GM18498 (cell line): ENCODE data around the gene DYRK1A.
A peak's percentile ranks its signal among the peaks of the same experiment; 100 is the strongest.
"Not testable (repeated sequence)": the region's sequence is repeated elsewhere in the genome, so short reads cannot be mapped to it uniquely, and the experiment has no call there.

Experiments used
- ATAC-seq: cut with Tn5 transposase; IDR thresholded peaks from one replicate; pipeline ENCODE4 v1.9.1; 2021; ENCODE audit warnings: mild to moderate bottlenecking, moderate library complexity; ENCODE audit not compliant: unreplicated experiment

Gene DYRK1A

DNA sequence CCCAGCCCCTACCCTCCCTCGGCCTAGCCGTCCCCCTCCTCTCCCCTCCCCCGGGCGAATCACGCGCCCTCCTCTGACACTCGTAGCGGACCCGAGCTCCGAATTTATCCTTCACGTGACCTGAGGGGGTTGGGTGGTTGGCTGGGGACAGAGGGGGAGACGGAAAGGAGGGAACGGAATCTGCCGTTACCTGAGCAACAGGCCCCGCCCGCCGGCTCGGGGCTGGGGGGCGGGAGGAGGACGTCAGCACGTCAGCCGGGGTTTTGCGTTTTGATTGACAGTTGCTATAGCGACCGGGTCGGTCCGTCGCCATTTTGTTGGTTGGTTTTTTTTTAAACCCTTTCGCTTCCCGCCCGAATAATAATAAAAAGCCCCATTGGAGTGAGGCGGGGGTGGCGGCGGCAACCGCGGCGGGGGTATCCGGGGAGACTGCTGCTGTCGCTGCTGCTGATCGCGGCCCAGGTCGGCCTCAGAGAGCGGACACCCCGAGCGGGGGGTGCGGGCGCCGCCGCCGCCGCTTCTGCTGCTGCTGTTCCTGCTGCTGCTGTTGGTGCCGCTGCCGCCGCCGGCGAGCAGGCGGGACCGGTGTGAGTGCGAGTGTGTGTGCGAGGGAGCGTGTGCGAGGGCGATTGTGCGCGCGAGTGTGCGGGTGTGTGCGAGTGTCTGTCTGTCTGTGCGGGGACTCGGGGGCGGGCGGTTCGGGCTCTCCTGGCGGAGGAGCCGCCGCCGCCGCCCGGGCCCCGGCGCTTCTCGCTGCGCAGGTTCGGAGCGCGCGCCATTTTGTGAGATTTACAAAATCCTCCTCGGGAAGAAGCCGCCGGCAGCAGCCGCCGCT, at the start of gene DYRK1A:
Gene DYRK1A, plus strand, starts transcription at position 292 of the 835 bp plus-strand sequence. CDS start 53,602 bp downstream, outside the sequence.
- ATAC-seq, result peak; percentile 69

DNA sequence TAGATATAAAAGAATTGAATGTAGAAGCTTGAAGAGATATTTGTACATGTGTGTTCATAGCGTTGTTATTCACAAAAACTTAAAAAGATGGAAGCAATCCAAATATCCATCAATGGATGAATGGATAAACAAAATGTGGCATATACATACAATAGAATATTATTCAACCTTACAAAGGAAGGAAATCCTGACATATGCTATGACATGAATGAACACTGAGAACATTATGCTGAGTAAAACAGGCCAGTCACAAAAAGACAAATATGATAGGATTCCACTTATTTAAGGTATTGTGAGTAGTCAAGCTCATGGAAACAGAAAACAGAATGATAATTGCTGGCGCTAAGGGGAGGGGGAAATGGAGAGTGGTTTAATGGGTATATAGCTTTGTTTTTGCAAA, 47.0 kb upstream of the DYRK1A start:
- ATAC-seq, result no peak

DNA sequence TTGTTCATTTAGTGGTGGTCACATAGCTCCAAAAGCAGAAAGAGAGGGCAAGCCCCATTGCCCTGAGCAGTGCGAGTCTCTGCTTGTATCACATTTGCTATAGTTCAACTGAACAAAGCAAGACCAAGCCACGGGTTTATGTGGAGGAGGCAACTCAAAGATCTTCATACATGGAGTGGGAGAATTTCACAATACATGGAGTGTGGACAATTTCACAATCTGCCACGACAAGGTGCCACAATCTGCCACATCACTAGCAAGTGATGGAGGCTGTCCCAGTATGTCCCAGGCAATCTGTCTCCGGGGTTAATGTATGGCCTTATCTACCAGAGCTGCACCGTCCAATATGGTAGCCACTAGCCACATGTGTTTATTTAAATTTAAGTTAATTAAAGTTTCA, 44.5 kb upstream of the DYRK1A start:
- no peak for ATAC-seq

DNA sequence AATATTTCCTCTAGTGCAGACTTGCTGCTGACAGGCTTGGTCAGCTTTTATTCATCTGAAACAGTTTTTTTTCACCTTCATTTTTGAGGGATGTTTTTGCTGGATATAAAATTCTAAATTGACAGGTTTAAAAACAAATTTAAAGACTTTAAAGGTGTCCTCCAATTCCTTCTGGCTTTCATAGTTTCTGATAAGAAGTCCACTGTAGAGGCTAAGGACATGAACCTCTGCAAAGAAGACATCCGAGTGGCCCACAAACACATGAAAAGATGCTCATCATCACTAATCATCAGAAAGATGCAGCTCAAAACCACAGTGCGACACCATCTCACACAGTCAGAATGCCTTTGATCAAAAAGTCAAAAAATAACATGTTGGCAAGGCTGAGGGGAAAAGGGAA, 42.0 kb upstream of the DYRK1A start:
- no peak for ATAC-seq

DNA sequence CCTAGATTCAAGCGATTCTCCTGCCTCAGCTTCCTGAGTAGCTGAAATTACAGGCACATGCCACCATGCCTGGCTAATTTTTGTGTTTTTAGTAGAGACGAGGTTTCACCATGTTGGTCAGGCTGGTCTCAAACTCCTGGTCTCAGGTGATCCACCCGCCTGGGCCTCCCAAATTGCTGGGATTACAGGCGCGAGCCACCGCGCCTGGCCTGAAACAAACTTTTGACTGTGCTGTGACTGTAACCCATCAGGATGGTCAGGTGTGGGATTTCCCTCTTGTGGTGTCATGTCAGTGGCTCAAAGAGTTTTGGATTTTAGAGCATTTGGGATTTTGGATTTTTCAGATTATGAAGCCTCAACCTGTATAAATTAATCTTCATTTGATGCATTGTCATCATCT, 38.4 kb upstream of the DYRK1A start:
- not testable (repeated sequence) for ATAC-seq

DNA sequence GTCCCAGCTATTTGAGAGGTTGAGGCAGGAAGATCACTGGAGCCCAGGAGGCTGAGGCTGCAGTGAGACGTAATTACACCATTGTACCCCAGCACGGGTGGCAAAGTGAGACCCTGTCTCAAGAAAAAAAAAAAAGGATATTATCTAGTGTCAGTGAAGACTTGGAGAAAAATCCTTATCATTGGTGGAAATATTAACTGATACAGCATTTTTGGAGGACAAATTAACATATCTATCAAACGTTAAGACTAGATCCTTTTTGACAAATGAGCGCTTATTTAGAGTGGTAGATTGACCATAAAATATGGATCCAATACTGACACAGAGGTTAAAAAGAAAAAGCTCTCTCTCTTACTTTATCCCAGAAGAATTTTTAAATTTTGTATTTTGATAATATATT, 35.2 kb upstream of the DYRK1A start:
- ATAC-seq, result no peak

DNA sequence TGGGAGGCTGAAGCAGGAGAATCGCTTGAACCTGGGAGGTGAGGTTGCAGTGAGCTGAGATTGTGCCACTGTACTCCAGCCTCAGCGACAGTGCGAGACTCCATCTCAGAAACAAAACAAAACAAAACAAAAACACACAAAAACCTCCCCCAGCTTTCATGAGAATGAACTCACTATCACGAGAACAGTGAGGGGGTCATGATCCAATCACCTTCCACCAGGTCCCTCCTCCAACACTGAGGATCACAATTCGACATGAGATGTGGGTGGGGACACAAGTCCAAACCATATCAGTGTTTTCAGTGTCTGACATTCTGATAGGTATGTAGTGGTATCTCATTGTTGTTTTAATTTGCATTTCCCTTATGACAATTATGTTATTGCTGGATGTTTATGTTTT, 31.5 kb upstream of the DYRK1A start:
- ATAC-seq, result no peak

DNA sequence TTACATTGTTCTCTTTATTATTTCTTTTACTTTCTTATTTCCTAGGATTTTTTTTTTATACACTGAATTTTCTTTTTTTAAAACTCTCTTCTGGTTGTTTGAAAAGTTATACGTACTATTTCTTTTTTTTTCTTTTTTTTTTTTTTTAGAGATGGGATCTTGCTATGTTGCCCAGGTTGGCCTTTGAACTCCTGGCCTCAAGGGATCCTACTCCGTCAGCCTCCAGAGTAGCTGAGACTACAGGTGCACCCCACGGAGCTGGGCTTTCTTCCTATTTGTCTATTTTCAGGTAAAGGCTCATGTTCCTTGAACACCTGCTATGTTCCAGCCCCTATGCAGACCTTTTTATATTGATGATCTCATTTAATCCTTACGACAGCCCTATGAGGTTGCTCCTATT, 29.4 kb upstream of the DYRK1A start:
- ATAC-seq, result no peak

DNA sequence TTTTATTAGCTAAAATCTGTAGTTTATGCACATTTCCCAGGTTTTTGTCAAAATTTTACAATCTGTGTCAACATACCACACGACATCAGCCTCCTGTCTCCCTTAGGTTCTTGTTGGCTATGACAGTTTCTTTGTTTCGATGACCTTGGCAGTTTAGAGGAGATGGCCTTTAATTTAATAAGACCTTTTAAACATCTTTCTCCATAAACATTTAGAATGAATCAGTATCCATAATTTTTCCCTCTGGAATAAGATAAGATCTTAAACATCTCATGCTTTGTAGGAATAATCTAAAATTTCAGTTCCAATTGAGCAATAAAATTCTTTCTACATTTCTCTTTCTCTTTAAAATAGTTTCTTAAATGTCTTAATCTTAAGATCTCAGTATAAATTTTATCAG, 28.7 kb upstream of the DYRK1A start:
- ATAC-seq, result no peak

DNA sequence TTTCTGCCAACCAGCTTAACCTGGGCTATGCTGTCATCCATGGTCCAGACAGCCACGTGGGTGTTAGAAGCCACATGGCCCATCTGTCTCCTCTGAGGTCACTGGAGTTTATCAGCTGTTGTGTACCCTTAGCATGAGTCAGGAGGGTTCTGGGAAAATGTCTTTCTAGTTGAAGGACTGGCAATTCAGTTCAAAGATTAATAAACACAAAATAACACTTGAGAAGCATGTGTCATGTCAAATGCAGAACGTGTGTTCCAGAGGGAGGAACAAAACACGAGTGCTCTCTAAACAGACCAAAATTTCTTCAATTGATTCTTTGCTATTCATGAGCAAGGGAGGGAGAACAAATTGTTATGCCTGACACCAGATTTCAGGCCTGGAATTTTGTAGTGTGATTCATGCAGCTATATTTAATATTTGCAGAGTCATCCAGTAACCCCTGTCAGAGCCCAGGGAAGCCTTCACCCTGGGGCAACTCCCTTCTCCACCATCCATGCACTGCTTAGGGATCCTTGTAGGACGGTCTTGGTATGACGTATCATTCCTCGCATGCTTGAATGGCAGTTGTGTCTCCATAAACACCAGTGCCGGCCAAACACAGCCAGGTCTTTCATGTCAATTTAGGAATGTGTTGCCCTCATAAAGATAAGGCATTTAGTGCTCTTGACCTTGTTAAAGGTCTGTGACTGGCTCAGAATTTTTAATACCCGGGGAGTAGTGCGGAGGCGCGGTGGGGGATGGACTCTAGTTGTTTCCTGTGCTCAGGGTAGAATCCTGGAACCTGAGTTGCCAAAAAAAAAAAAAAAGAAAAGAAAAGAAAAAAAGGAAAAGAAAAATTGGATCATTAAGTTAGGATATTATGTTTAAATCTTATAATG, 27.7 kb upstream of the DYRK1A start:
- ATAC-seq, result no peak

DNA sequence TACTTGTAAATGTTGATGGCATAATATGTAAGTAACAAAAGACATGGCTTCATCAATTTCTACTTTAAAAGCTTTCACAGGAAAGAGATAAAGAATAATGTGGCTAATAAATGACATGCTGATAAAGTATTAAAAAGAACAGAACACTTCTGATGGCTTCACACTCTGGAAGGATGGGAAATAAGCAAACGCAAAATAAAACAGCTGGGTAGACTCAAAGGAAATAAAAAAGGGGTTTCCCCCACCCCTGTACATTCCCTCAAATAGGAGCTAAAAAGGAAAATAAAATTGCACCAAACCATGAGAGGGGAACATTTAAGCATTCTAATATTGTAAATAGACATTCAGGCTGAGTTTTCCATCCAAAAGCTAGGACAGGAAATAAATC, 27.0 kb upstream of the DYRK1A start:
- ATAC-seq, result no peak

DNA sequence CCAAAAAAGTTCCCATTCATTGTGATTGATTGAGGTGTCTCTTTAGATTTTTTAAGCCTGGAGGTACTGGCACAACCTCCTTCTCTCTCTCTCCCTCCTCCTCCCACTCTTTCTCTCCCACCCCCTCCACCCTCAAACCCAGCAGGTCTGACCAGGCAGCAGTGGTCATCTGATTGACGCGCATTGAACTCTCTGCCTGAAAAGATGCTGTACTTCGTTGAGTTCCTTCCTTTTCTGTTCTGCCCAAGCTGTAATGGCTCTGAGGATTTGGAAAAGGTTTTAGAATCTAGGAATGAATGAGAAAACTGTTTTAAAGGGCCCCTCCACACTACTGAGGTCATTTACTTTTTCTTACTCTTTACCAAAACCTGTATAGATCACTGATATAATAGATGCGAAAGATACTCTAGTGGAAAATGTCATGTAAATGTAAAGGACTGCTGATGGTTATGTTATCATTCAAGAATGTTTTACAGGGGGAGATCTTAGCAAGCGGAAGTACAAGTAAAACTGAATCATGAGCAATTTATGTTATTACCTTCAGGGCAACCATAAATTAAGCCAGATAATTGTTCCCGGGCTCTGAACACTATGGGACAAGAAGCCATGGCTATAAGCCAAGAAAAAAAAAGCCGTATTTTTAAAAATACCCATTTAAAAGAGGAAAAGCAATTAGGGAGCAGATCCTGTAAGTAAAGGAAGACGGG, 25.2 kb upstream of the DYRK1A start:
- no peak for ATAC-seq

DNA sequence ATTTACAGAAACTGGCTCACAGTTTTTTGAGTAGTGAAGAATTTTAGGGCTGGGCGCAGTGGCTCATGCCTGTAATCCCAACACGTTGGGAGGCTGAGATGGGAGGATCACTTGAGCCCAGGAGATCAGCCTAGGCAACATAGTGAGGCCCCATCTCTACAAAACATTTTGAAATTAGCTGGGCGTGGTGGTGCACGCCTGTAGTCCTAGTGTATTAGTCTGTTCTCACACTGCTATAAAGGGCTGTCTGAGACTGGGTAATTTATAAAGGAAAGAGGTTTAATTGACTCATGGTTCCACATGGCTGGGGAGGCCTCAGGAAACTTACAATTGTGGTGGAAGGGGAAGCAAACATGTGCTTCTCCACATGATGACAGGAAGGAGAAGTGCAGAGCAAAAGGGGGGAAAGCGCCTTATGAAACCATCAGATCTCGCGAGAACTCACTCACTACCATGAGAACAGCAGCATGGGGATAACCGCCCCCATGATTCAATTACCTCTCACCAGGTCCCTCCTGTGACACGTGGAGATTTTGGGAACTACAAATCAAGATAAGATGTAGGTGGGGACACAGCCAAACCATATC, 24.4 kb upstream of the DYRK1A start:
- no peak for ATAC-seq

DNA sequence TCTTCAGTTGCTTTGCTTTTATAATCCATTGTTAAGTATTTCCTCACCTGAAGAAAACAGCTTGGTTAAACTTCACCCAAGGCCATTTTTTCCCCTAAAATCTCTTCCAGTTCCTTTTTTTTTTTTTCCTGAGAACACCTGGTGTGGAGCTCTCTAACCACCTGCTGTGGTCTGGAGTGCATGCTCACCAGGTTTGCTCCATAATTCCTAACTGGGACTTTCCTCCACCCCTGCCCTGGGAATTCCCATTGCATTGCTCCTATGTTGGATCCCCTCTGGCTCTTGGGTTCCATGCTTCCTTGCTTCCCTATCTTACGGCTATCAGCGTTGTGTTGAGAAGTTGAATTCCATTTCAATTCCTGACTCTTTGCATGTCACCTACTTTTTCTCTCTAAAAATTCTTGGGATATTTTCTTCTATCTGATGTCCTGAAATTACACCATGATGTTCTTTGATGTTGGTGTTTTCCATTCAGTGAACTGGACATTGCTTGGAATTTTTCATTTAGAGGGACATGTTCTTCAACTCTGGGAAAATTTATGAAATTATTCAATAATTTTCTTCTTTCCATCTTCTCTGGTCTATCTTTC, 19.6 kb upstream of the DYRK1A start:
- ATAC-seq, result no peak

DNA sequence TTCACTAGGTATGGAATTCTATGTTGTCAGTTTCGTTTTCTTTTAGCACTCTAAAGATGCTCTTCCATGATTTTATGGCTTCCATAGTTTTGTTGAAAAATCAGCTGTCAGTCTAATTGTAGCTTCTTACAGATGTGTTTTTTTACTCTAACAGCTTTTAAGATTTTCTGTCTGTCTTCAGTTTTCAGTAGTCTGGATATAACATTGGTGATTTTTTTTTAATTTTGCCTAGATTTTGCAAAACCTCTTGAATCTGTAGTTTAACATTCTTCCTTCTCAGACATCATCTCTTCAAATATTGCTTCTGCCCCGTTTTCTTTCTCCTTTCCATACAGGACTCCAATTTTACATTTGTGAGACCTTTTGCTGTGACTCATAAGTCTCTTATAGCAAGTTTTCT, 17.9 kb upstream of the DYRK1A start:
- no peak for ATAC-seq

DNA sequence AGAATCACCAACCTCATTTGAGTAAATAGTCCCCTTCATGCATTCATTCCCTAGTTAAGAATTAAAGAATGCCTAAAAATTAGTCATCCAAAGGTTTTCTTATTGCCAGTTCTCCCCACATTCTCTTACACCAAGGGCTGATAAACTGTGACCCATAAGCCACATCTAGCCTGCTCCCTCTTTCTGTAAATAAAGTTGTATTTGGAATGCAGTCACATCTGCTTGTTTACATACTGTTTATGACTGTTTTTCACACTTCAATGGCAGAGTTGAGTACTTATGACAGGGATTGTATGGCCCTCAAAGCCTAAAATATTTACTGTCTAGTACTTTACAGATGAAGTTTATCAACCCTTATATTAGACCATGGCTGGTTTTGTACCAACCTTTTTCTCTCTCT, 16.1 kb upstream of the DYRK1A start:
- no peak for ATAC-seq

DNA sequence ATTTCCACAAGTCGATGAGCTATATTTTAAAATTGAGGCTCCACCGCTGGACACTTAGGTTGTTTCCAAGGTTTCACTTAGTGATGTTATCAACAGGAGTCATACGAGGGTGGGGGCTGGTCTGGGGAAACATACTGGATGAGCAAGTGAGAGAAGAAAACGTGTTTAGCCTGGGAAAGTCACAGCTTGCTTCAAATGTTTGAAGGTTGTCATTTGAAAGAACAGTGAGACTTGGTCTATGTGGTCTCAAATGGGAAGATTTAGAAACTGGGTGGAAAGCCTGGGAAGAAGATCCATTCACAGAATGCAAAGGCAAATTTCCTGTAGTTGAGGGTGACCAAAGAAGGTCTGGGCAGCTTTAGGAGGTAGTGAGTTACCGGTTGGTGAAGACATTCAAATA, 9.9 kb upstream of the DYRK1A start:
- no peak for ATAC-seq

DNA sequence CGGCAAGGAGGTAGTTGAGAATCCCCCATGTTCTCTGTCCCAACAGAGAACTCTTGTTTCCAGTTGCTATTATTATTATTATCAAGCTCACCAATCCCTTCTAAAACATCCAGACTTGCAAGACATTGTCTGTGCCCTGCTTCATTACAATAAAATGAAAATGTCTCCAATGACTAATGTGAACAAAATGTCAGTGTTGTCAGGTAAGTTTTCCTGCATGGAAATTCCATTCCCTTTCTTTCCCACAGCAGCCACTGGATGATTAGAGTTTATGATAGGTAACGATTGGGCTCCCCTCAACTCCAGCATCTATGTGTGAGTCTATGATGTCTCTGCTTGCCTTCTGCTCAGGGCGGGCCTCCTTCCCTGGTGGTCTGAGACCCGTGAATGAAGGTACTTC, 8.9 kb upstream of the DYRK1A start:
- no peak for ATAC-seq

DNA sequence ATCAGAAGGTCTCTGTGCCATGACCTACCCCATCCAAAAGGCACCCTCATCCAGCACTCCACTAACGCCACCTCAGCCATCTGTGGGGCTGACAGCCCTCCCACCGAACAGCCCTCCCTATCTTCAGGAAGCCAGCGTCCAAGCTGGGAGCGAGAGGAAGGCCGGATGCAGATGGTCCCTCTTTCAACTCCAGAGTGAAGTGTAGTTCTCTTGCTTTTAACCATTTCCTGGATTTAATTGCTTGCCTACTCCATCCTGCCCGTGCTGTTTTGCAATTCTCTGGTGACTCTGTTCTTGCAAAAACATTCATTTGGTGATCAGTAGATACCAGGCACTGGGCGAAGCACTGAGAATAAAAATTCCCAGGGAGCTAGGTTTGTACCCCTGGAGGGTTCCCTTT, 8.2 kb upstream of the DYRK1A start:
- no peak for ATAC-seq

DNA sequence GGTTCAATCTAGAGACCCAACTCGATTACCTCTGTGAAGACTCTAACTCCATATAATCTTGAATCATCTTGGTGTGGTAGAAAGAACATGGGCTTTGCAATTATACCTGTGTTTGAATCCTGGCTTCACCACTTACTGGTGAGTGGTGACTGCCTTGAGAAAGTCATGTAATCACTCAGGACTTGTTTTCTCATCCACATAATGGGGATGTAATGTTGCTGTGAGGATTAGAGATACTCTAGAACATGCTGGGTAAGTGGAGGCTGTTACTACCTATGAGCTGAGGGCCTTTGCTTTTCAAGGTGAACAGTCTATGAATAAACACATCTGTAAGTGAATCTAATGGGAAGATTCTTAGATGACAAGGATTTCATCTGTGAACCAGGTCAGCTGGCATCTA, 2.6 kb upstream of the DYRK1A start:
- no peak for ATAC-seq

DNA sequence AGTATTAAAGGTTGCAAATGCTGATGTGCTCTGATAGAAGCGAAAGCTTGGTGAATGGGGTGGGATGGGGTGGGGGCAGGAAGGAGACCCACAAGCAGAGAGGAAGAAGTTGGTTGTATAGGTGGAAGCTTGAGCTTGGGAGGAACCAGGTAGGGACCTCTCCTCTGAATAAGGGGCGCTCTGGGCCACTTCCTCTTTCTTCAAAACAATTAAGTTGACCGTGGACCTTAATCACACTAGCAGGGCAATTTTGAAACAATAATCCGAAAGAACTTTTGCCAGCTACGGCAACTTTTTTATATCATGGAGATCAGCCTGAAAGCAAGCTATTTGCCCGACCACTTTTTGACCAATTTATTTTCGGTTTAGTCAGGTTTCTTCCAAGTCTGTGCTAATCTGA, 1.9 kb upstream of the DYRK1A start:
- ATAC-seq, result no peak
